ENCODE measurements around the gene PHOX2A. TPM values are rescaled to one million over a fixed set of nuclear protein-coding genes. Genes with fewer than 3 reads are reported as not detected.

PHOX2A gene
- total RNA-seq, 1 donor from 2014 or later: 3.4 TPM

DNA sequence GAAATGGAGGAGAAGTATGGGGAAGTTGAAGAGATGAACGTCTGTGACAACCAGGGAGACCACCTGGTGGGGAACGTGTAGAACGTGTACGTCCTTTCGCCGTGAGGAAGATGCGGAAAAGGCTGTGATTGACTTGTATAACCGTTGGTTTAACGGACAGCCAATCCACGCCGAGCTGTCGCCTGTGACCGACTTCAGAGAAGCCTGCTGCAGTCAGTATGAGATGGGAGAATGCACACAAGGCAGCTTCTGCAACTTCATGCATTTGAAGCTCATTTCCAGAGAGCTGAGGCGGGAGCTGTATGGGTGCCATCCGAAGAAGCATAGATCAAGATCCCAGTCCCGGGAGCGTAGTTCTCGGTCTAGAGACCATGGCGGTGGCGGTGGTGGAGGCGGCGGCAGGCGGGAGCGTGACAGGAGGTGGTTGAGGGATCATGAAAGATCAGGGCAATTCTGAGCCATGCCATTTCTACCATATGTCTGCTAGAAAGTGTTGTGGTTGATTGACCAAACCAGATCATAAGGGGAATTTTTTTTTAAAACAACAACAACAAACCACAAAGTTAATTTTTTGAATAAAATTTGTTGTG is 36.8 kb upstream of the PHOX2A start:
- Histone ChIP-seq H3K36me3 (no peaks in the 10 kb centered on the region), H3K9me3 (no peaks in the 10 kb centered on the region), H3K4me3 (no peak overlapping the region), H3K27ac (no peak overlapping the region), H3K4me1 (no peaks in the 10 kb centered on the region), H3K27me3 (no peaks in the 10 kb centered on the region)
- DNase-seq (ENCODE audit: extremely low spot score in 2 of 2): no peak
- intact Hi-C loops (cut with DNase I): no loop called here
- no peak for TF ChIP-seq POLR2A (IDR thresholded peaks at IDR 0.05)
- no peak for TF ChIP-seq POLR2AphosphoS5 (IDR thresholded peaks at IDR 0.05; ENCODE audit: insufficient read depth in 1 of 2, low read depth in 1 of 2)

- Histone ChIP-seq H3K4me1 (no peaks in the 10 kb centered on the region), H3K27ac (no peak overlapping the region), H3K27me3 (no peaks in the 10 kb centered on the region), H3K9me3 (no peaks in the 10 kb centered on the region), H3K36me3 (no peaks in the 10 kb centered on the region), H3K4me3 (no peak overlapping the region)
- intact Hi-C loops (cut with DNase I): no loop called here
- no peak for DNase-seq (ENCODE audit: extremely low spot score in 2 of 2)
- TF ChIP-seq POLR2AphosphoS5 (IDR thresholded peaks at IDR 0.05; ENCODE audit: insufficient read depth in 1 of 2, low read depth in 1 of 2) (no peak), POLR2A (IDR thresholded peaks at IDR 0.05) (no peak)
- TF ChIP-seq, protein P1, sequence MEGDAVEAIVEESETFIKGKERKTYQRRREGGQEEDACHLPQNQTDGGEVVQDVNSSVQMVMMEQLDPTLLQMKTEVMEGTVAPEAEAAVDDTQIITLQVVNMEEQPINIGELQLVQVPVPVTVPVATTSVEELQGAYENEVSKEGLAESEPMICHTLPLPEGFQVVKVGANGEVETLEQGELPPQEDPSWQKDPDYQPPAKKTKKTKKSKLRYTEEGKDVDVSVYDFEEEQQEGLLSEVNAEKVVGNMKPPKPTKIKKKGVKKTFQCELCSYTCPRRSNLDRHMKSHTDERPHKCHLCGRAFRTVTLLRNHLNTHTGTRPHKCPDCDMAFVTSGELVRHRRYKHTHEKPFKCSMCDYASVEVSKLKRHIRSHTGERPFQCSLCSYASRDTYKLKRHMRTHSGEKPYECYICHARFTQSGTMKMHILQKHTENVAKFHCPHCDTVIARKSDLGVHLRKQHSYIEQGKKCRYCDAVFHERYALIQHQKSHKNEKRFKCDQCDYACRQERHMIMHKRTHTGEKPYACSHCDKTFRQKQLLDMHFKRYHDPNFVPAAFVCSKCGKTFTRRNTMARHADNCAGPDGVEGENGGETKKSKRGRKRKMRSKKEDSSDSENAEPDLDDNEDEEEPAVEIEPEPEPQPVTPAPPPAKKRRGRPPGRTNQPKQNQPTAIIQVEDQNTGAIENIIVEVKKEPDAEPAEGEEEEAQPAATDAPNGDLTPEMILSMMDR (IDR thresholded peaks at IDR 0.05): no peak
Measured at GRCh38 chr11:72280037-72280436, 36.1 kb upstream of the PHOX2A start.

GRCh38 chr11:72278905-72279304 is 34.9 kb upstream of the PHOX2A start:
- Histone ChIP-seq H3K4me1 (no peaks in the 10 kb centered on the region), H3K36me3 (no peaks in the 10 kb centered on the region), H3K9me3 (no peaks in the 10 kb centered on the region), H3K27ac (no peak overlapping the region), H3K27me3 (no peaks in the 10 kb centered on the region), H3K4me3 (no peak overlapping the region)
- TF ChIP-seq POLR2AphosphoS5 (IDR thresholded peaks at IDR 0.05; ENCODE audit: insufficient read depth in 1 of 2, low read depth in 1 of 2) (no peak), POLR2A (IDR thresholded peaks at IDR 0.05) (no peak)
- TF ChIP-seq, protein P1 (IDR thresholded peaks at IDR 0.05): no peak
- no peak for DNase-seq (ENCODE audit: extremely low spot score in 2 of 2)
- intact Hi-C loops (cut with DNase I): no loop called here

GRCh38 chr11:72274435-72274834 is 30.5 kb upstream of the PHOX2A start:
- Histone ChIP-seq H3K36me3 (no peaks in the 10 kb centered on the region), H3K4me3 (no peak overlapping the region), H3K4me1 (no peaks in the 10 kb centered on the region), H3K27me3 (no peaks in the 10 kb centered on the region), H3K9me3 (no peaks in the 10 kb centered on the region), H3K27ac (no peak overlapping the region)
- no peak for DNase-seq (ENCODE audit: extremely low spot score in 2 of 2)
- intact Hi-C loops (cut with DNase I): no loop called here
- TF ChIP-seq POLR2AphosphoS5 (IDR thresholded peaks at IDR 0.05; ENCODE audit: insufficient read depth in 1 of 2, low read depth in 1 of 2) (no peak), POLR2A (IDR thresholded peaks at IDR 0.05) (no peak)
- TF ChIP-seq, protein P1 (IDR thresholded peaks at IDR 0.05): no peak

DNA sequence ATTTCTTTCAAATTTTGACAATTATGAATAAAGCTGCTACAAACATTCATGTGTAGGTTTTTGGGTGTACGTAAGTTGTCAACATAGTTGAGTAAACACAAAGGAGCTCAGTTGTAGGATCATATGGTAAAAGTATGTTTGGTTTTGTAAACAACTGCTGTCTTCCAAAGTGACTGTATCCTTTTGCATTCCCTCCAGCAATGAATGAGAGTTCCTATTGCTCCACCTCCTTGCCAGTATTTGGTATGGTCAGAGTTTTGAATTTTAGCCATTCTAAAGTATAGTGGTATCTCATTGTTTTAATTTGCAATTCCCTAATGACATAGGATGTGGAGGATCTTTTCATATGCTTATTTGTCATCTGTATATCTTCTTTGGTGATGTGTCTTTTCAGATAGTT is 28.0 kb upstream of the PHOX2A start:
- no peaks in the 10 kb centered on the region for H3K9me3 ChIP-seq
- H3K4me3 ChIP-seq: no peak overlapping the region
- intact Hi-C loops (cut with DNase I): no loop called here

More for the DNA sequence above, 28.0 kb upstream of the PHOX2A start:
- DNase-seq (ENCODE audit: extremely low spot score in 2 of 2): no peak
- H3K4me1 ChIP-seq: no peaks in the 10 kb centered on the region
- H3K36me3 ChIP-seq: no peaks in the 10 kb centered on the region
- no peak overlapping the region for H3K27ac ChIP-seq
- no peaks in the 10 kb centered on the region for H3K27me3 ChIP-seq
- TF ChIP-seq POLR2AphosphoS5 (IDR thresholded peaks at IDR 0.05; ENCODE audit: insufficient read depth in 1 of 2, low read depth in 1 of 2) (no peak), POLR2A (IDR thresholded peaks at IDR 0.05) (no peak)
- TF ChIP-seq, protein P1 (IDR thresholded peaks at IDR 0.05): no peak

All from vagina (tissue), 2 donors.